HEK293 (cell line): Measurements from ENCODE around the gene TIMM13.
A peak's percentile ranks its signal among the peaks of the same experiment; 100 is the strongest.

Experiments used
- CTCF ChIA-PET: fragments of 350-600 bp; formaldehyde crosslinking; extraction: SDS; loops from one replicate; lab custom pipeline; 2021; ENCODE audit warnings: antibody characterized with exemption; lab: Yijun Ruan, JAX
- POLR2A ChIA-PET: fragments of 300-600 bp; formaldehyde crosslinking; extraction: SDS; loops from one replicate; lab custom pipeline; 2020; ENCODE audit warnings: antibody characterized with exemption, inconsistent platforms; lab: Yijun Ruan, JAX
- H3K27ac ChIP-seq: fragments of 200-500 bp; sonication (Bioruptor generic); 2 replicates; pipeline ENCODE4 v1.5.1; 2014; ENCODE audit warnings: low read depth, low read length, control low read depth, inconsistent platforms; ENCODE audit errors: extremely low read depth
- H3K36me3 ChIP-seq, 2 experiments: fragments of 200-500 bp in 1 of 2; sonication (Bioruptor generic) in 1 of 2; 1 replicate in 1 of 2; 2 replicates in 1 of 2; pipeline ENCODE4 v1.5.1; 2014 to 2017; ENCODE audit warnings: inconsistent platforms in 2 of 2, low read length in 2 of 2; ENCODE audit not compliant: control insufficient read depth in 2 of 2, insufficient read depth in 1 of 2
- H3K4me1 ChIP-seq: fragments of 200-500 bp; sonication (Bioruptor generic); 2 replicates; pipeline ENCODE4 v1.5.1; 2014; ENCODE audit warnings: mild to moderate bottlenecking, low read length, inconsistent platforms; ENCODE audit not compliant: control insufficient read depth, insufficient read depth
- H3K4me3 ChIP-seq: 2 replicates; pipeline ENCODE4 v1.5.1; 2011; ENCODE audit warnings: low read depth, mild to moderate bottlenecking, control low read depth, low read length, moderate library complexity
- H3K9me3 ChIP-seq: fragments of 200-500 bp; sonication (Bioruptor generic); 2 replicates; pipeline ENCODE4 v1.5.1; 2014; ENCODE audit warnings: low read depth, low read length, inconsistent platforms; ENCODE audit not compliant: control insufficient read depth, insufficient read depth
- OSR2 ChIP-seq: fragments of 450-650 bp; formaldehyde crosslinking; IDR thresholded peaks from 2 replicates; pipeline ENCODE4 v1.5.1; 2016; ENCODE audit warnings: missing biosample characterization, missing genetic modification characterization
- RBAK ChIP-seq: fragments of 450-650 bp; formaldehyde crosslinking; IDR thresholded peaks from 2 replicates; pipeline ENCODE4 v1.5.1; 2016; ENCODE audit warnings: missing biosample characterization, missing genetic modification characterization
- TCF7L2 ChIP-seq: IDR thresholded peaks from 2 replicates; pipeline ENCODE4 v1.6.1; 2011; ENCODE audit warnings: low read depth, mild to moderate bottlenecking, inconsistent platforms, low read length, moderate library complexity, borderline replicate concordance
- ZNF10 ChIP-seq: fragments of 450-650 bp; formaldehyde crosslinking; IDR thresholded peaks from 2 replicates; pipeline ENCODE4 v1.5.1; 2017; ENCODE audit warnings: missing biosample characterization, missing genetic modification characterization
- ZNF121 ChIP-seq: fragments of 450-650 bp; formaldehyde crosslinking; IDR thresholded peaks from 2 replicates; pipeline ENCODE4 v1.5.1; 2016; ENCODE audit warnings: missing biosample characterization, missing genetic modification characterization
- ZNF133 ChIP-seq: fragments of 450-650 bp; formaldehyde crosslinking; IDR thresholded peaks from 2 replicates; pipeline ENCODE4 v1.5.1; 2016; ENCODE audit warnings: missing biosample characterization, missing genetic modification characterization
- ZNF140 ChIP-seq: fragments of 450-650 bp; formaldehyde crosslinking; IDR thresholded peaks from 2 replicates; pipeline ENCODE4 v1.5.1; 2016; ENCODE audit warnings: missing biosample characterization, missing genetic modification characterization
- ZNF175 ChIP-seq: fragments of 450-650 bp; formaldehyde crosslinking; IDR thresholded peaks from 2 replicates; pipeline ENCODE4 v1.5.1; 2016; ENCODE audit warnings: missing biosample characterization, missing genetic modification characterization
- ZNF214 ChIP-seq: fragments of 450-650 bp; formaldehyde crosslinking; IDR thresholded peaks from 2 replicates; pipeline ENCODE4 v1.5.1; 2017; ENCODE audit warnings: missing biosample characterization, mild to moderate bottlenecking, missing genetic modification characterization, borderline replicate concordance
- ZNF510 ChIP-seq: fragments of 450-650 bp; formaldehyde crosslinking; IDR thresholded peaks from 2 replicates; pipeline ENCODE4 v1.5.1; 2018; ENCODE audit warnings: mild to moderate bottlenecking, missing genetic modification characterization, missing biosample characterization; ENCODE audit not compliant: insufficient replicate concordance
- ZNF596 ChIP-seq: fragments of 450-650 bp; IDR thresholded peaks from 2 replicates; pipeline ENCODE4 v1.5.0; 2018; ENCODE audit warnings: missing biosample characterization, mild to moderate bottlenecking, missing genetic modification characterization, moderate library complexity
- ZNF610 ChIP-seq: fragments of 450-650 bp; formaldehyde crosslinking; IDR thresholded peaks from 2 replicates; pipeline ENCODE4 v1.5.1; 2016; ENCODE audit warnings: missing biosample characterization, missing genetic modification characterization, borderline replicate concordance
- ZNF658 ChIP-seq: fragments of 450-650 bp; formaldehyde crosslinking; IDR thresholded peaks from 2 replicates; pipeline ENCODE4; 2016; ENCODE audit warnings: missing biosample characterization, missing genetic modification characterization
- ZNF664 ChIP-seq: fragments of 450-650 bp; formaldehyde crosslinking; IDR thresholded peaks from 2 replicates; pipeline ENCODE4 v1.5.1; 2016; ENCODE audit warnings: missing biosample characterization, missing genetic modification characterization
- TF ChIP-seq, protein P1 (sequence below): fragments of 450-650 bp; formaldehyde crosslinking; IDR thresholded peaks from 2 replicates; pipeline ENCODE4 v1.5.1; 2016; ENCODE audit warnings: missing biosample characterization, missing genetic modification characterization
- TF ChIP-seq, protein P2 (sequence below): fragments of 450-650 bp; formaldehyde crosslinking; IDR thresholded peaks from 2 replicates; pipeline ENCODE4 v1.5.1; 2016; ENCODE audit warnings: missing biosample characterization, missing genetic modification characterization
- TF ChIP-seq, protein P3 (sequence below): fragments of 450-650 bp; formaldehyde crosslinking; IDR thresholded peaks from 2 replicates; pipeline ENCODE4 v1.5.1; 2017; ENCODE audit warnings: missing biosample characterization, missing genetic modification characterization
- TF ChIP-seq, protein P4 (sequence below): fragments of 450-650 bp; formaldehyde crosslinking; IDR thresholded peaks from 2 replicates; pipeline ENCODE4 v1.5.1; 2016; ENCODE audit warnings: missing biosample characterization, missing genetic modification characterization

TIMM13 gene

DNA sequence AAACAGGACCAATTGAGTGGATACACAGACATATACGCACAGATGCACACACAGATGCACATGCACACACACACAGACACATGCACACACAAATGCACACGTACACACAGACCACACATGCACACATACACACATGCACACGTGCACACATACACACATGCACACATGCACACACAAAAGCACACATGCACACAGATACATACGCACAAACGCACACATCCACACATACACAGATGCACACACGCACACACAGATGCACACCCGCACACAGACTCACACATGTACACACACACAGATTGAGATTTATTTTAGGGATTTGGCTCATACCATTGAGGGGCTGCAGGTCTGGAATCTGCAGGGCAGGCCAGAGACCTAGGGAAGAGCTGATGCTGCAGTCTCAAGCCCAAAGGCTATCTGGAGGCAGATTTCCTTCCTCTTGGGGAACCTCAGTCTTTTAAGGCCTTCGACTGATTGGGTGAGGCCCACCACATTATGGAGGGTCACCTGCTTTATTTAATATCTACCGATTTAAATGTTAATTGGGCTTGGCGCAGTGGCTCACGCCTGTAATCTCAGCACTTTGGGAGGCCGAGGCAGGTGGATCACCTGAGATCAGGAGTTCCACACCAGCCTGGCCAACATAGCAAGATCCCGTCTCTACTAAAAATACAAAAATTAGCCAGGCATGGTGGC, 44.7 kb downstream of the TIMM13 start:
- TF ChIP-seq OSR2: no peak
- TF ChIP-seq ZNF121 (tag by site-specific recombination): peak; percentile 98
- TF ChIP-seq ZNF664 (tag by site-specific recombination): 0 out of 2 replicates have a peak, but pooled peaks have one; percentile 7
- no peak for TF ChIP-seq ZNF596 (tag by site-specific recombination)
- TF ChIP-seq, protein P1, sequence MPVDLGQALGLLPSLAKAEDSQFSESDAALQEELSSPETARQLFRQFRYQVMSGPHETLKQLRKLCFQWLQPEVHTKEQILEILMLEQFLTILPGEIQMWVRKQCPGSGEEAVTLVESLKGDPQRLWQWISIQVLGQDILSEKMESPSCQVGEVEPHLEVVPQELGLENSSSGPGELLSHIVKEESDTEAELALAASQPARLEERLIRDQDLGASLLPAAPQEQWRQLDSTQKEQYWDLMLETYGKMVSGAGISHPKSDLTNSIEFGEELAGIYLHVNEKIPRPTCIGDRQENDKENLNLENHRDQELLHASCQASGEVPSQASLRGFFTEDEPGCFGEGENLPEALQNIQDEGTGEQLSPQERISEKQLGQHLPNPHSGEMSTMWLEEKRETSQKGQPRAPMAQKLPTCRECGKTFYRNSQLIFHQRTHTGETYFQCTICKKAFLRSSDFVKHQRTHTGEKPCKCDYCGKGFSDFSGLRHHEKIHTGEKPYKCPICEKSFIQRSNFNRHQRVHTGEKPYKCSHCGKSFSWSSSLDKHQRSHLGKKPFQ (tag by site-specific recombination): peak; percentile 75; the same call in 1 of the 2 replicates
- TF ChIP-seq ZNF10 (tag by site-specific recombination): peak; percentile 99
- TF ChIP-seq, protein P2, sequence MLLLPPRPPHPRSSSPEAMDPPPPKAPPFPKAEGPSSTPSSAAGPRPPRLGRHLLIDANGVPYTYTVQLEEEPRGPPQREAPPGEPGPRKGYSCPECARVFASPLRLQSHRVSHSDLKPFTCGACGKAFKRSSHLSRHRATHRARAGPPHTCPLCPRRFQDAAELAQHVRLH (tag by site-specific recombination): peak; percentile 60; the same call in 1 of the 2 replicates
- TF ChIP-seq ZNF175: no peak
- TF ChIP-seq, protein P3, sequence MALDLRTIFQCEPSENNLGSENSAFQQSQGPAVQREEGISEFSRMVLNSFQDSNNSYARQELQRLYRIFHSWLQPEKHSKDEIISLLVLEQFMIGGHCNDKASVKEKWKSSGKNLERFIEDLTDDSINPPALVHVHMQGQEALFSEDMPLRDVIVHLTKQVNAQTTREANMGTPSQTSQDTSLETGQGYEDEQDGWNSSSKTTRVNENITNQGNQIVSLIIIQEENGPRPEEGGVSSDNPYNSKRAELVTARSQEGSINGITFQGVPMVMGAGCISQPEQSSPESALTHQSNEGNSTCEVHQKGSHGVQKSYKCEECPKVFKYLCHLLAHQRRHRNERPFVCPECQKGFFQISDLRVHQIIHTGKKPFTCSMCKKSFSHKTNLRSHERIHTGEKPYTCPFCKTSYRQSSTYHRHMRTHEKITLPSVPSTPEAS (tag by site-specific recombination): peak; percentile 89
- TF ChIP-seq ZNF214 (tag by site-specific recombination): no peak
- TF ChIP-seq, all 188 proteins: peak for 6
- POLR2A ChIA-PET: no interaction called here
- H3K4me3 ChIP-seq: no peak overlapping the region
- no peaks in the 10 kb centered on the region for H3K9me3 ChIP-seq
- CTCF ChIA-PET: interaction anchor here (0.6 kb wide), 1 partner anchor 13 kb away, joined by 4 read pairs; no protein-coding TSS in a partner anchor
- no peaks in the 10 kb centered on the region for H3K4me1 ChIP-seq
- no peaks in the 10 kb centered on the region for H3K36me3 ChIP-seq
- no peak overlapping the region for H3K27ac ChIP-seq

DNA sequence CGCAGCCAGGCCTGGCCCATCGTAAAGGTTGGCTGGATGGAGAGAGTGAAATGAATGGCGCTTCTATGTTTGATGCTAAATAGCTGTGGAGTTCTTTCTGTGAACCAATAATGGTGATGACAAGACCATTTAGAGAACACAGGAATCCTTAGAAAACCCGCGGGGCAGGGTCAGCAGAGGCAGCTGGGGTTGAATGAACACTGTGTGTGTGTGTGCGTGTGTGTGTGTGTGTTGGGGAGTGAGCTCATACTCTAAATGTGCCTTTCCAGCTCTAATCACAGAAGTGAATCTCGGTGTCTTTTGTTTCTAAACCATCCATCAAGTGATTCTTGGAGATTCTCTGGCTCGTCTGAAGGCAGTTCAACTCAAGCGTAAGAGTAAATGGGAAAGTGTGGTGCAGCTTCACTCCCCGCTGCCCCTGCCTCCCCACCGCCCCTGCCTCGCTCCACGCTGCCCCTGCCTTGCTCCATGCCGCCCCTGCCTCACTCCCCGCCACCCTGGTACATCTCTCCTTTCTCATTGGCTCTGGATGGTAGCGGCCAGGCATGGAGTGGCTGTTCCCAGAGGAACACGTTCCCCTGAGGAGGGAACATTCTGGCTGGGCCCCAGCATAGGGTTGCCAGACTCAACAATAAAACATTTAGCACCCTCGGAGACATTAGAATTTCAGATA, 46.1 kb downstream of the TIMM13 start:
- POLR2A ChIA-PET: no interaction called here
- no peak overlapping the region for H3K27ac ChIP-seq
- TF ChIP-seq, protein P3 (tag by site-specific recombination): peak; percentile 48
- TF ChIP-seq ZNF510 (tag by site-specific recombination) (no peak), TCF7L2 (no peak), ZNF610 (no peak)
- TF ChIP-seq, all 188 proteins: peak for 1
- CTCF ChIA-PET: no interaction called here
- Histone ChIP-seq H3K4me1 (no peaks in the 10 kb centered on the region), H3K9me3 (no peaks in the 10 kb centered on the region), H3K36me3 (no peaks in the 10 kb centered on the region), H3K4me3 (no peak overlapping the region)

DNA sequence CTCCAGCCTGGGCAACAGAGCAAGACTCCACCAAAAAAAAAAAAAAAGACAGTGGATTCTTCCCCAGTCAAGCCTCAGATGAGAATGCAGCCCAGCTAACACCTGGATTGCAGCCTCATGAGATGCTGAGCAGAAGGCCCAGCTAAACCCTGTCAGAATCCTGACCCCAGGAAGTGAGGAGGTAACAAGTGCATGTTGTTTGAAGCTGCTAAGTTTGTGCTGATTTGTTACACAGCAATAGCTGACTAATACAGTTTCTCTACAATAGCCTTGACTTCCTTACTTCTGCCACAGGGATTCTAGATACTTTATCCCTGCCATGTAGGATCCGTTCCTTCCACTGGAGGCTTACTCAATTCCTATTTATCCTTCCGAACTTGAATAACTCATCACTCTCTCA, 46.8 kb downstream of the TIMM13 start:
- H3K36me3 ChIP-seq: no peaks in the 10 kb centered on the region
- no peak overlapping the region for H3K27ac ChIP-seq
- CTCF ChIA-PET: no interaction called here
- no peak overlapping the region for H3K4me3 ChIP-seq
- H3K9me3 ChIP-seq: no peaks in the 10 kb centered on the region
- POLR2A ChIA-PET: no interaction called here
- no peaks in the 10 kb centered on the region for H3K4me1 ChIP-seq
- TF ChIP-seq RBAK (peak; percentile 98), ZNF658 (no peak), ZNF214 (tag by site-specific recombination) (no peak), ZNF133 (tag by site-specific recombination) (no peak), ZNF140 (no peak)
- TF ChIP-seq, protein P4, sequence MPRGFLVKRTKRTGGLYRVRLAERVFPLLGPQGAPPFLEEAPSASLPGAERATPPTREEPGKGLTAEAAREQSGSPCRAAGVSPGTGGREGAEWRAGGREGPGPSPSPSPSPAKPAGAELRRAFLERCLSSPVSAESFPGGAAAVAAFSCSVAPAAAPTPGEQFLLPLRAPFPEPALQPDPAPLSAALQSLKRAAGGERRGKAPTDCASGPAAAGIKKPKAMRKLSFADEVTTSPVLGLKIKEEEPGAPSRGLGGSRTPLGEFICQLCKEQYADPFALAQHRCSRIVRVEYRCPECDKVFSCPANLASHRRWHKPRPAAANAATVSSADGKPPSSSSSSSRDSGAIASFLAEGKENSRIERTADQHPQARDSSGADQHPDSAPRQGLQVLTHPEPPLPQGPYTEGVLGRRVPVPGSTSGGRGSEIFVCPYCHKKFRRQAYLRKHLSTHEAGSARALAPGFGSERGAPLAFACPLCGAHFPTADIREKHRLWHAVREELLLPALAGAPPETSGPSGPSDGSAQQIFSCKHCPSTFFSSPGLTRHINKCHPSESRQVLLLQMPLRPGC (tag by site-specific recombination): no peak
